ENCODE results near the gene MCM3.

Gene MCM3

DNA sequence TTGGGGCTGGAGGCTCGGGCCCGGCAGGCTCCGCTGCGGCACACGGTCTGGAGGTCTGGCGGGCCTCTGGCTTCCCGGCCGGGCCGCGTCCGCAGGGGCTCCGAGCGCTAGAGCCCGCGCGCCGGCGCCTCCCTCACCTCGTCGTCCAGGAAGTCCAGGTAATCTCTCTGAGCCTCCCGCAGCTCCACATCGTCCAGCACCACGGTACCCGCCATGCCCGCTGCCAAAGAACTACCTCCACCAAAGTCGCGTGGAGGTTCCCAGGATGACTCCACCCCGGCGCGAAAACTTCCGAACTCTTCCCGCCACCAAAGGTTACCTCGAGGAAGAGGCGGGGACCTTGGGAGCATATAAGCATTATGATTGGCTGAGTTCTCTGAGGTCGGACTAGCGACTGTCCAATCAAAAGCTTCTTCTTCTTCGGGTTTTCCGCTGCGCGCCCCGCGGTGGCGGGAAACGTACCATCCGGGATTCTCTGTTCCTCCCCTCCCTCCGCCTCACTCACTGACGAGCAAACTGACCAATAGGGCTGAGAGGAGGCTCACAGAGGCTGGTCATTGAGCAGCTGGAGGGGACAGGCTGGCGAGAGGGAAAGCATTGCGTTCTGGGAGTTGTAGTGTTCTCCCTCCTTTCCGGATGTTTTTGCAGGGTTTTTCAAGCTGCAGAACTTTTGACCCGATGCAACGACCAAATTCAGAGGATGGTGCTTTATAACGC lies at the start of gene MCM3:
TSS of gene MCM3 (minus strand) at position 283 of the 717 bp plus-strand sequence. CDS start at position 215, 68 bp downstream.
- DNase-seq (ENCODE audit: low read depth, low spot score) = peak; percentile 99

DNA sequence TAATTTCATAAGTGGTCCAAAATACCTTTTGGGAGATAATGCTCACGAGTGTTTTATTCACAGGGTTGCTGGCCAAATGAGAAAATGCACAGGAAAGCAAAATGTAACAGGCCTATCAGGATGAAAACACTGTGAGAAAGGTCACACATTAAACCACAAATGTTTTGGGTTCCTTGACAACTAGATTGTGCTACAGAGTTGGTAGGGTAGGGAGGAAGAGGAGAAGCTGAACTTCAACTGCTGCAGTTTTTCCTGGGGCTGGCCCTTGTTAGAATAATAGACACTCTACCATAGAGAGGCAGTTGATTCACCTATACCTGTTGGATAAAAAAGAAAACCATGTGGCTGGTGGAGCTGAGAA lies 49.3 kb upstream of the MCM3 start:
- no peak for DNase-seq (ENCODE audit: low read depth, low spot score)

DNA sequence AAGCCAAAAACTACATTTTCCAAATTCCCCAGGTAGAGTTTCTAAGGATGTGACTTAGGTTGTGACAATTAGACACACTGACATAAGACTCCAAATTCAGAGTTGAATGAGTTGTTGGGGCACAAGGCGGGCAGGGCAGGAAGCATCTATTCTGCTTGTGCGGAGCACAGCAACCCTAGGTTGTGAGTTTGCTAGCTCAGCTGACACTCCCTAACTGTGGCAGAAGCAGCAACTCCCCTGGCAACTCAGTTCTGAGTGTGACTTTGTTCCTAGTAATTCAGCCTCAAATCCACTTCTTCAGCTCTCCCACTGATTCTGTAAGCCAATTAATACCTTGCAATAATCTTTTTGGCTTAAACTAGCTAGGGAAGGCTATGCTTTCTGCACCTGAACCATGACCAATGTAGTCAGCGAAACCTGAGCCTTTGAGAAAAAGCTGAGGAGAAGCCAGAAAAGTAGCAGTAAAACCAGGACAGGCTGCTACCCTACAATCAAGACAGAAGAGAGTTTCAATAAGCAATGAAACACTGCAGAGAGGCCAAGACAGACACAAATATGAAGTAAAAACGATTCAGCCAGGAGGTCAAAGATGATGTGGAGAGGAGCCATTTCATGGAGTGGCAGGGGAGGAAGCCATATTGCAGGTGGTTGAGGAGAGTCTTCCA lies 47.4 kb upstream of the MCM3 start:
- no peak for DNase-seq (ENCODE audit: low read depth, low spot score)

DNA sequence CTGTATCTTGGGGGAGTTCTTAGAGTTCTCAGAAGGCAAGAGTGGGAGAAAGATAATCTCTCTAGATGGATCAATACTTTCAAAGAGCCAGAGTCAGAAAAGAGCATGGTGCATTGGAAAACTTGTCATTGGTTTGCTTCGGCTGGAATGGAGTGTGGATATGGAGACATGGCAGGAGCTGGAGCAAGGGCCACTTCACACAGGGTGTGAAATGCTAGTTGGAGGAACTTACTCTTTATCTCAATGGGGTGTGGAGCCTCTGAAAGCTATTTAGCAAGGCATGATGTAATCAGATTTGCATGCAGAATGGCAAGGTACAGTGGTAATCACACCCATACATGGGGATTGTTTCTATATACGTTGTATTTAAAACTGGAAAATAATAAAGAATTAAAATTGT lies 45.9 kb upstream of the MCM3 start:
- DNase-seq (ENCODE audit: low read depth, low spot score) = no peak

DNA sequence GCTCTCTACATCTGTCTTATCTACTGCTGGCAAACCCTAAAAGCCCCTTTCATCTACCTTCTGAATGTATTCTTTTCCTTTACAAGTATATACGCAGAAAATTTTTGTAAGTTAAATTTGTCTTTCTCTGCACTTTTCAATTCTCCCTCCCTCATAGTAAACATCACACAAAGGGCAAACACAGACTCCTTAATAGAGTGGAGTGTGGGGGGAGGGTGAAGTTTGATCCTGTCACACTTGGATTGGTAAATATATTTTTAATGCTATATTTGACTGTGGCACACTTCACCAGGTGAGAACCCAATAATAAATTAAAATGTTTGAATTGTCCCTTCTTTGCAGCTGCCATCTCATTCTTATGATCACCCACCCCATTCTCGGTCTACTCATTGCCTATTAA lies 44.2 kb upstream of the MCM3 start:
- DNase-seq (ENCODE audit: low read depth, low spot score) = no peak

DNA sequence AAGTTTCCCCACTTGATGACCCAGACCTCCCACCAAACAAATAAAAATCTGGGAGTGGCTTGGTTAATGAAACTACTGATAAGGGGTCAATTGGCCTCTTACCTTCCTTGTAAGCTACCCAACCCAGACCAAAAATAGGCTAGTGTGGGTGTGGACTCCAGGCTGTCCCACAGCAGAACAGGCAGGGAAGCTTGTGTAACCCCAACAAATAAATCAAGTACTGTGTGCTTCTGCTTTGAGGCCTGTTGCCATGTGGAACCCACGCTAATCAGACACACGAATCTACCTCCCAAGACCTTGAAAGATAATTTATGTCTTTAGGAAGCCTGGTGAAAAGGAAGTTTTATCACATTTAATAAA lies 43.7 kb upstream of the MCM3 start:
- DNase-seq (ENCODE audit: low read depth, low spot score) = no peak

DNA sequence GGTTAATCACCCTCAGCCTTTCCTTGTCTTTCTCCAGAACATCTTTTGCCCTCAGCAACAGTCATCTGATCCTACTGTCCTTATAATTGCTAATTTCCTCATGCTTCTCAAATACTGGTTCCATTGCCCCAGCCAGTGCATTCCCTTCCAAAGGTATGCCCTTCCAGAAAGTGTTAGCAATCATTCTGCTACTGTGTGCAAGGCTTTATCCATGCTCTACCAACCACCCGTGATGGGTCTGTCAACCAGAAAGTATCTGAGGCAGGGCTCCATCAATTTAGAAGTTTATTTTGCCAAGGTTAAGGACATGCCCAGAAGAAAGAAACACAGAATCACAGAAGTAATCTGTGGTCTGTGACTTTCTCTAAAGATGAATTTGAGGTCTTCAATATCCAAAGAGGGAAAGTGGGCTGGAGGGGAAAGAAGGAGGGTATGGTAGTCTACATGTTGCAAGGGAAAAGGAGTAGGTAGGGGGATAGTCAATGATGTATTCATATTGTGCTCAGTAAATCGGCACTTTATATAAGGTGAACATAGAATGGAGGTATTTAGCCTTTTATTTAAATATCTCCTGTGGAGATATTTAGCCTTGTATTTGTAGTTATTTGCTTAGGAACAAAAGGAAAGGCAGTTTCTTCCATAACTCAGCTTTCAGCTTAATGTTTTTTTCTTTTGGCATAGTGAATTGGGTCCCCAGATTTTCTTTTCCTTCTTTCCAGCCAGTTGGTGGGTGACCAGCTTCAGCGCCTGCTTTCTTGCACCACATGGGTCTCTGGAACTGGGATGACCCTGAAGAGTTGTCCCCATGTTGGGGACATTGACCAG lies 42.2 kb upstream of the MCM3 start:
- no peak for DNase-seq (ENCODE audit: low read depth, low spot score)

DNA sequence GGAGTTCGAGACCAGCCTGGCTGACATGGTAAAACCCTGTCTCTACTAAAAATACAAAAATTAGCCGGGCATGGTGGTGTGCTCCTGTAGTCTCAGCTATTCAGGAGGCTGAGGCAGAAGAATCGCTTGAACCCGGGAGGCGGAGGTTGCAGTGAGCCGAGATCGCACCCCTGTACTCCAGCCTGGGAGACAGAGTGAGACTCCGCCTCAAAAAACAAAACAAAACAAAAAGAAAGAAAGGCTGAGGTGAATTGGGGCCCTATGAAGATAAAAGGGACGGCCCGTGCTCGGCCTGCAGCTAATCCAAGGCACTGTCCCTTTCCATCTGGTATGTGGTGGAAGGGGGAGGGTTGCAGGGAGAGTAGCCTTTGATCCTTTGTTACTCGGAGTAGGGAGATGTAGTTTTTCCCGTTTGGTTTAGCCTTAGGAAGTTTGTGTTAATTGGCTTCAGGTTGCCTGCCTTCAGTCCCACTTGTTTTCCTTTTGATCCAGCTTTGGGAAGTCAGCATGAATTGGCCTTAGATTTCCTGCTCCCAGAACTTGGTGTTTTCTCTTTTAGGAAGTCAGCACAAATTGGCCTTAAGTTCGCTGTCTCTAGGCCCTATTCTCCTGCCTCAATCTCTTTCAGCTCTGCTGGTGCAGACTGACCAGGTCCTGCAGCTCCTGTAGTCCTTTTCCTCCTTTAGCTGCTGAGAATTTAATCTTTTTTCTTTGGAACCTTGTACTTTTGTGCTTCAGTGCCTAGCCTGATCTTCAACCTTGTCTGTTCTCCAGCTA lies 41.3 kb upstream of the MCM3 start:
- no peak for DNase-seq (ENCODE audit: low read depth, low spot score)

DNA sequence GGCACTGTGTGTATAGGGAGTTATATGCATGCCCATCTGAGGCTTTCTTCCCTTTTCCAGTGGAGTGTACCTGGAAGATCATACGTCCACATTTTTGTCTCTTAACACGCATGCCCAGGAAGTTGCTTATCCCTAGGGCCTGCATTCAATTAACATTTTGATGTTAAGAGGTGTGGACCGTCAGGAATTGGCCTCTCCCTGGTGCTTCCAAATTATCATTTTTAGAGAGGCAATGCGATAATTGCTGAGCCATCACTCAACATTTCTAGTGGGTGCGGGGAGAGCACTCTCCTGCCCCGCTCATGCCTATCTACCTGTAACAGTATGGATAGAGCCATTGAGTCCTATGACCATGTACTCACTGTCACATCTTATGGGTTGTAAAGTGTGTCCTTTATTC lies 39.6 kb upstream of the MCM3 start:
- no peak for DNase-seq (ENCODE audit: low read depth, low spot score)

DNA sequence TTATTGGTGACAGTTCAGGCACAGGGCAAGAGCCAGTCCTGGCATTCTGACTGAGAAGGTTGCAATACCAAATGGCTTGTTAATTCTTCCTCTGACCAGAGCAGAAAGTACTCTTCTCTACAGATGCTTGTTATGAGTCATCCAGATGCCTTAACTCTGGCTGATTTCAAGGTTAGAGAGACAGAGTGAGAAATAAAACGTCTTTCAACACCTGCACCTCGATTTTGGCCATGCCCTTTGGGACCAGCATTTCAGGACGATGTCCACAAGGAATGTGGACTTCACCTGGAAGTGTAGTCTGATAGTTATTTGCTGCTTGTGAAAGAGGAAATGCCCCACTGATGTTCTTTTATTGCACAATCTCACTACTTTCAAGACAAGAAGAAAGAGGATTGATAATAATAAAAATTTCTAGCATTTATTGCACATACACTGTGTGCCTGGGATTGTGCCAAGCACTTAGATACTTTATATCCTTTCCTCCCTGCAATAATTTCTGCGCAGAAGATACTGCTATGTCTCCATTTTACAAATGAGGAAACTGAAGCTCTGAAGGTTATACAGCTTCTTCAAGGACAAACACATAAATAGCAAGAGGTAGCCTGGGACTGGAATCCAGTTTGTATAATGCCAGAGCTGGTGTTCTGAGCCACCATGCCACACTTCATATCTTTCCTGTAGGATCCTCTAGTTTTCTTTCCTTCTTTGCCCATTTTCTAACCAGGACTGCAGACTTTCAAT lies 33.5 kb upstream of the MCM3 start:
- no peak for DNase-seq (ENCODE audit: low read depth, low spot score)

DNA sequence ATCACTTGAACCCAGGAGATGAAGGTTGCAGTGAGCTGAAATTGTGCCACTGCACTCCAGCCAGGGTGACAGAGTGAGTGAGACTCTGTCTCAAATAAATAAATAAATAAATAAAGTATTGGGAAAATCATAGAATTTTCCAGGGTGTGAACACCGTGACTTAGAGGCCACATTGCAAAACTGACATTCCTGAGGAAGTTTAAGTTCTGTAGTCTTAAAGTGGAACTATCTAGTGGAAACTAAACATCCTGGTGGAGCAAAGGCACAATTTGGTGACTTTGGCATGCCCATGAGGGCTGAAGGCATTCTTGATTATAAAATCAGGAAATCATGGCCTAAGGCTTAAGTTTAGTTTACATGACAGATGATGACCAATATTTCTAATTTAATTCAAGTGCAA lies 32.7 kb upstream of the MCM3 start:
- no peak for DNase-seq (ENCODE audit: low read depth, low spot score)

DNA sequence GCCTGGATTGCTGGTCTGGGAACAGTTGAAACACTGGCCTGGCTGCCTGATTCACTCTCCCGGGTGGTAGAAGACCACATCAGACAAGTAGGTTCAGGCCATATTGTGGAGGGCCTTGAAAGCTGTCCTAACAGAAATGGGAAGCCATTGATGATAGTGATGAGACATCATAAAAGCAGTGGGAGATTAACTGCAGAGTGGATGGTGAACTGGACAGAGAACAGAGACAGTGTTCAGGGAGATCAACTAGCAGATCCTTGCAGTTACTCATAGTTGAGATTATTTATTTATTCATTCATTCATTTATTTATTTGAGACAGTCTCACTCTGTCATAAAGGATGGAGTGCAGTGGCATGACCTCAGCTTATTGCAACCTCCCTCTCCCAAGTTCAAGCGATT lies 30.2 kb upstream of the MCM3 start:
- no peak for DNase-seq (ENCODE audit: low read depth, low spot score)

DNA sequence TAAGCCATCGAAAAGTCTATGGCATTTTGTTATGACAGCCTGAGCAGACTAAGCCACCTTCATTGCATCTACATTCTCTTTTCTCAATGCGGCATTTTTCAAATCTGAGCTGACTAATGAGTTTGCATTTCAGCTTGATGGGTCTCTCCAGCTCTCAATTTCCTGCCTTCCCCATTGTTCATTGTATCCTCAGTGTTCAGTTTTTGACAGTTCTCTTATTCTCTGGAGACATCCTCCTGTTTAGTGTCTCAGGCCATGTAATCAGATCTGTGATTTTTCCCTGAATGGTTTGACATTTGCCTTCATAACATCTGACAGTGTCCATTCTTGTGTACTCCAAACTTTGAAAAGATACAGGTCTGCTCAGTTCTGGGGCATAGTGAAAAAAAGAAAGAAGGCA lies 27.9 kb upstream of the MCM3 start:
- no peak for DNase-seq (ENCODE audit: low read depth, low spot score)

DNA sequence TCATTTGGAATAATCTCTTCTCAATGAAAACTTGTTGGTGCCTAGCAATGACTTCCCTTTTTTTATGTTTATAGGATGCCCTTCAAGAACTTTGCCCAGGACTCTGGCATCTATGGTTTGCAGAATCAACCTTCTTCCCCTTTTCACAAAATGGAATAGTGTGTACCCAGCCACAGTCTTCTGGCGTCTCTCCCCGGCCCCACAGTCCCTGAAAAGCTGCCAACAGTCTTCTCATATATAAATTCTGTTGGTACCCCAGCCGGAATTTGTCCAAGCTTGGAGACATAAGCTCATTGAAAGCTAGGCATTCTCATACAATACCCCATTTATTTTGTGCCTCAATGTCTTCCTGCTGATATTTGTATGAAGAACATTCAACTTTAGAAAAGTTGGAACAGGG lies 26.4 kb upstream of the MCM3 start:
- no peak for DNase-seq (ENCODE audit: low read depth, low spot score)

DNA sequence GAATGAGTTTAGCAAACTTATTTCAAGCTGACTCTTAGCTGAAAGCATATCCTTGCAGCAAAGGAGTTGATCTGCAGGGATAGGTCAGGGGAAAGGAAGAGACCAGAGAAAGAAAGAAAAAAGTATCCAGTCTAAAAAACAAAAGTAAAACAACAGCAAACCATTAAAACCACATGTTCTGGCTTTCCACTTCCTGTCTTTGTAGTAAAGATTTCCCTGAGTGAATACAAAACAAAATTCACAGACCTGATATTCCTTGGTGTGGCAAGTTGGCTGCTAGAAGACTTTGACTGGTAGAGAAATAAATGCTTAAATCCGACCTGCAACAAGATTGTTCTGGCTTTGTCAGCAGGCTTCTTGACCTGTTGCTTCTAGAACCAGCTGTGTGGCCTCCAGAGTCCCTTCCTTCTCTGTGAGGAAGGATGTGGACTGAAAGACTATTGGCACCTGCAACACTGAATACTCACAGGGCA lies 23.4 kb upstream of the MCM3 start:
- DNase-seq (ENCODE audit: low read depth, low spot score) = no peak

DNA sequence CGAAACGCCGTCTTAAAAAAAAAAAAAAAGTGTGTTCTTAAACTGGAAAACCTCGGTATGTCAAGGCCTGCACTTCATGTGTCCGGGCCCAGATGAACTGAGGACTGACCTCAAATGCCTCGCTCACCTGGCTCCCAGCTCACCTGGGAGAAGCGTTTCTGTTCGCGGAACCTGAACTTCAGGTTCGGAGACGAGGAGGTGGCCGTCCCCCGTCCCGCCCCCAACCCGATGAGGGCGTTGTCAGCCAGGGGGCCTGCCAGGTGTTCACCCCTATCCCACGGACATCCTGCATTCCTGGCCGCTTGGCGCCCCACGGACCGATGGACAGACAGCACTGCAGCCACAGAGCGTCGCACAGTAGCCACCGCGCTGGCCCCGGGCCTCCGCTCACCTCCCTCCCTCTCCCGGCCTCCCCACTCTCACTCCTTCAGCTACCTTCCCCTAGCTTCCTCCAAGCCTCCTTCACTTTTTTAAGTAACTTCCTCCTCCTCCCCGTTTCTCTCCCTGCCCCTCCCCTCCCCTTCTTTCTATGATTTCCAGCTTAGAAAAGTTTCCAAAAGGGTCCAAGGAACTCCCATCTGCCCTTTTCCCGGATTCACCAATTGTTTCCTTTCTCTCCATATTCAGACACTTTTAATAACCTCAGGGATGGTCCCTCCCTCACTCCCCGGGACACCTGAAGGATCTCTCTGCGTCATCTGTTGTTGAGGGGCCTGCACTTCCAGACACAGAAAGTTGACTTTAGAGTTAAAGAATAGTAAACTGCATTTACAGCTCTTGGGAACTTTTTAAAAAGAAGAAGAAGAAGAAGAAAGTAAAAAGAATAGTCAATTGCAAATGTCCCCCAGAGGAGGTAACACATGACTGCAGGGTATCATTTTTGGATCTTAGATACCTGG lies 22.7 kb upstream of the MCM3 start:
- DNase-seq (ENCODE audit: low read depth, low spot score) = no peak

DNA sequence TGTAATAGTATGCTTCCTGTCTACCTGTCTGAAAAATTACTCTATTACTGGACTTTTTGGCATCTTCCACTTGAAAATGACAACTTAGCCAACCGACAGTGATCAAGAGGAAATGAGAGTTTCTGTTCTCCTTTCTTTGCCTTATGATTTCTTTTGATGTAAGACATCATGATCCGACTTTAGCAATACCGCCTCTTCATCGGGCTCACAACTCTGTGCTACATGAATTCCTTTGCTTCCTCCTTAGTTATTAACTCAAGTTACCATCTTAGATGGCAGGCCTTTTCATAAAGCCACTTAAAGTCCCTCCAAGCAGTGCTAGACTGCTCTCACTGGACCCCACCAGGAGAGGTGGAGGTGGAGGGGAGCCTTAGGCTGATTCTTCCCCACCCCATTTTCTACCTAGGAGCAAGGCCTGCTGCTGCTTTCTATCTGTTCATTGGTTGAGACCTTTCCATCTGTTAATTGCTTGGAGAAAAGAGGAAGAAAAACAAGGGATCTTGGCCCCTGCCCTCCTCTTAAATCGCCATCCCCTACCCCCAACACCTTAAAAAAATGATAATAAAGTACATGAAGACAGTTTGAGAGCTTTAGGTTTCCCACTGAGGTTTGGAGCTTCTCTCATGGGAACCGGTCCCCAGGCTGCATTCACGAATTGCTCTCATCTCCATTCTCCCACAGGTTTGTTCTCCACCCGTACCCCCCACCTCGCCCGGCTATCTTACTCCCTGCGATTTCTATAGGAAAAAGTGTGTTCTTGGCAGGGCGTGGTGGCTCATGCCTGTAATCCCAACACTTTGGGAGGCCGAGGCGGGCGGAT lies 21.6 kb upstream of the MCM3 start:
- DNase-seq (ENCODE audit: low read depth, low spot score) = no peak

DNA sequence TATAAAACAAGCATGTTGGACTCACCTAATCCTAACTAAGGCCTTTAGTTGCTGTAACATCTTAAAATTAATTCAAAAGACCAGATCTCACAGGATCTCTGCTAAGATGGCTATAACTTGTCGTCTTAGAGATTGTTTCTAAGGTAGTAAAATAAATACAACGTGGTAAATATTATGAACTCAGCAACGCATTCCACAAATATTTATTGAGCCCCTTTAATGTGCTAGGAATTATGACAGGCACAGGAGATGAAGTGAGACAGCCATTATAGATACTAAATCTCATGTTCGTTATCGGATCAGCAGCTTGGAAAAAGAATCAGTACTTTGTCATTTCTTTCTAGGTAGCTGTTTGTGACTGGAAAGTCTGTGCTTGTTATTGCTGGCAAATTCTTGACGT lies 20.9 kb upstream of the MCM3 start:
- no peak for DNase-seq (ENCODE audit: low read depth, low spot score)

DNA sequence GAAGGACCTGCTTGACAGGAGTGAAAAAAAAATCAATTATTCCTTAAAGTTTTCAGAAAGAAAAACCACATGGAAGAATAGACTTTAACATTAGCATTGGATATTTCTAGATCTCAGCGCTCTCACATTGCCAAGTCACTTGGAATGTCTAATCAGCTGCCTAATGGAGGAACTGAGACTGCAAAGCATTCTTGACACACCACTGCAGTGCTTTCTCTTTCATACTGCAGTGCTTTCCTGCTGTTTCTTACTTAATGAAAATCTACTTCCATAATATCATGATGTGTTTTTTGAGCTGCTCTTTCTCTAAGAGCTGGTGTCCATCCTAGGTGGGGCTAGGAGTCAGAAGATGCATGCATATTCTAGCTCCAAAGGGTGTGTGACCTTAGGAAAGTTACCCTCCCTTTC lies 20.4 kb upstream of the MCM3 start:
- no peak for DNase-seq (ENCODE audit: low read depth, low spot score)
